ENCODE data around the gene KRTAP10-11.
"Not testable (repeated sequence)": the region's sequence is repeated elsewhere in the genome, so short reads cannot be mapped to it uniquely, and the experiment has no call there.

The KRTAP10-11 gene

GRCh38 chr21:44646366-44647221 lies at the start of gene KRTAP10-11:
Gene KRTAP10-11 (plus strand): TSS chr21:44646414. CDS start chr21:44646459, 45 bp downstream.
- H4K20me1 ChIP-seq (ENCODE audit: insufficient read depth, low read length); H2AFZ ChIP-seq (ENCODE audit: low read length); H3K79me2 ChIP-seq (ENCODE audit: low read length); H3K9me2 ChIP-seq (replicated peaks; ENCODE audit: insufficient read depth, low read length); DNase-seq; H3K9ac ChIP-seq (ENCODE audit: low read length); H3K4me2 ChIP-seq (ENCODE audit: low read depth, low read length); H3K4me1 ChIP-seq (ENCODE audit: low read length); H3K4me3 ChIP-seq (ENCODE audit: low read length); H3K27ac ChIP-seq (ENCODE audit: low read length); H3K9me3 ChIP-seq (replicated peaks; ENCODE audit: insufficient read depth, low read length); H3F3A ChIP-seq (ENCODE audit: insufficient read depth, low read length); H3K36me3 ChIP-seq (replicated peaks; ENCODE audit: insufficient read depth, low read length): not testable (repeated sequence)
- H3K27me3 ChIP-seq (replicated peaks; ENCODE audit: insufficient read depth, low read length): peaks cover 95% of the 10 kb centered on the region

- H3K9ac ChIP-seq (ENCODE audit: low read length): no peak overlapping the region
- no peaks in the 10 kb centered on the region for H3K9me3 ChIP-seq (replicated peaks; ENCODE audit: insufficient read depth, low read length)
- no peaks in the 10 kb centered on the region for H3K4me1 ChIP-seq (ENCODE audit: low read length)
- H2AFZ ChIP-seq (ENCODE audit: low read length): no peak overlapping the region
- H3K27ac ChIP-seq (ENCODE audit: low read length): no peak overlapping the region
- H3K36me3 ChIP-seq (replicated peaks; ENCODE audit: insufficient read depth, low read length): no peaks in the 10 kb centered on the region
- H3K79me2 ChIP-seq (ENCODE audit: low read length): no peaks in the 10 kb centered on the region
- peaks cover 84% of the 10 kb centered on the region for H3K27me3 ChIP-seq (replicated peaks; ENCODE audit: insufficient read depth, low read length)
- H3K4me2 ChIP-seq (ENCODE audit: low read depth, low read length): no peak overlapping the region
- H3K9me2 ChIP-seq (replicated peaks; ENCODE audit: insufficient read depth, low read length): no peaks in the 10 kb centered on the region
- TF ChIP-seq EZH2 (optimal IDR thresholded peaks at IDR 0.05; ENCODE audit: low read depth, low read length) (no peak), EZH2phosphoT487 (IDR thresholded peaks at IDR 0.05; ENCODE audit: low read length) (no peak), CTCF (IDR thresholded peaks at IDR 0.05; ENCODE audit: low read length) (no peak)
- H3K4me3 ChIP-seq (ENCODE audit: low read length): no peak overlapping the region
- no peaks in the 10 kb centered on the region for H4K20me1 ChIP-seq (ENCODE audit: insufficient read depth, low read length)
- H3F3A ChIP-seq (ENCODE audit: insufficient read depth, low read length): no peaks in the 10 kb centered on the region
- no peak for DNase-seq
These were observed 48.2 kb upstream of the KRTAP10-11 start for GRCh38 chr21:44598061-44598460.

GRCh38 chr21:44599264-44600029 lies 46.8 kb upstream of the KRTAP10-11 start:
- H3F3A ChIP-seq (ENCODE audit: insufficient read depth, low read length): no peaks in the 10 kb centered on the region
- H3K9me3 ChIP-seq (replicated peaks; ENCODE audit: insufficient read depth, low read length): no peaks in the 10 kb centered on the region
- no peaks in the 10 kb centered on the region for H3K36me3 ChIP-seq (replicated peaks; ENCODE audit: insufficient read depth, low read length)
- no peak for TF ChIP-seq CTCF (IDR thresholded peaks at IDR 0.05; ENCODE audit: low read length)
- TF ChIP-seq EZH2 (optimal IDR thresholded peaks at IDR 0.05; ENCODE audit: low read depth, low read length): no peak
- TF ChIP-seq EZH2phosphoT487 (IDR thresholded peaks at IDR 0.05; ENCODE audit: low read length): no peak
- H3K9ac ChIP-seq (ENCODE audit: low read length): no peak overlapping the region
- H3K79me2 ChIP-seq (ENCODE audit: low read length): no peaks in the 10 kb centered on the region
- H4K20me1 ChIP-seq (ENCODE audit: insufficient read depth, low read length): no peaks in the 10 kb centered on the region
- no peaks in the 10 kb centered on the region for H3K4me1 ChIP-seq (ENCODE audit: low read length)
- H3K4me2 ChIP-seq (ENCODE audit: low read depth, low read length): no peak overlapping the region
- H3K27ac ChIP-seq (ENCODE audit: low read length): no peak overlapping the region
- H3K4me3 ChIP-seq (ENCODE audit: low read length): no peak overlapping the region
- no peak overlapping the region for H2AFZ ChIP-seq (ENCODE audit: low read length)
- H3K27me3 ChIP-seq (replicated peaks; ENCODE audit: insufficient read depth, low read length): peaks cover 84% of the 10 kb centered on the region
- no peaks in the 10 kb centered on the region for H3K9me2 ChIP-seq (replicated peaks; ENCODE audit: insufficient read depth, low read length)
- no peak for DNase-seq

- not testable (repeated sequence) for H3K9me3 ChIP-seq (replicated peaks; ENCODE audit: insufficient read depth, low read length); H3K4me3 ChIP-seq (ENCODE audit: low read length); H3K4me2 ChIP-seq (ENCODE audit: low read depth, low read length); H3K36me3 ChIP-seq (replicated peaks; ENCODE audit: insufficient read depth, low read length); DNase-seq; H3K79me2 ChIP-seq (ENCODE audit: low read length); H4K20me1 ChIP-seq (ENCODE audit: insufficient read depth, low read length); H3K9me2 ChIP-seq (replicated peaks; ENCODE audit: insufficient read depth, low read length); H3K4me1 ChIP-seq (ENCODE audit: low read length); H3F3A ChIP-seq (ENCODE audit: insufficient read depth, low read length); H3K27ac ChIP-seq (ENCODE audit: low read length); H3K9ac ChIP-seq (ENCODE audit: low read length); H2AFZ ChIP-seq (ENCODE audit: low read length)
- H3K27me3 ChIP-seq (replicated peaks; ENCODE audit: insufficient read depth, low read length): peaks cover 85% of the 10 kb centered on the region
These were observed 45.9 kb upstream of the KRTAP10-11 start, which contains the start of gene KRTAP10-7 for GRCh38 chr21:44600118-44600978. Gene KRTAP10-7 (plus strand): TSS chr21:44600597. CDS start chr21:44600622, 25 bp downstream.

- not testable (repeated sequence) for DNase-seq; H3F3A ChIP-seq (ENCODE audit: insufficient read depth, low read length); H3K27ac ChIP-seq (ENCODE audit: low read length); H3K4me1 ChIP-seq (ENCODE audit: low read length); H3K4me2 ChIP-seq (ENCODE audit: low read depth, low read length); H3K9me2 ChIP-seq (replicated peaks; ENCODE audit: insufficient read depth, low read length); H3K79me2 ChIP-seq (ENCODE audit: low read length); H3K9ac ChIP-seq (ENCODE audit: low read length); H4K20me1 ChIP-seq (ENCODE audit: insufficient read depth, low read length); H3K4me3 ChIP-seq (ENCODE audit: low read length); H2AFZ ChIP-seq (ENCODE audit: low read length); H3K36me3 ChIP-seq (replicated peaks; ENCODE audit: insufficient read depth, low read length); H3K9me3 ChIP-seq (replicated peaks; ENCODE audit: insufficient read depth, low read length)
- peaks cover 85% of the 10 kb centered on the region for H3K27me3 ChIP-seq (replicated peaks; ENCODE audit: insufficient read depth, low read length)
These were observed 45.1 kb upstream of the KRTAP10-11 start for GRCh38 chr21:44601091-44601490.

Measured in MM.1S (cell line).